ENCODE measurements around the gene SF1. TPM values are rescaled to one million over a fixed set of nuclear protein-coding genes. Genes with fewer than 3 reads are reported as not detected.

Gene SF1
- total RNA-seq, 2 experiments from 2014 or later, result 1,632 to 1,657 TPM

DNA sequence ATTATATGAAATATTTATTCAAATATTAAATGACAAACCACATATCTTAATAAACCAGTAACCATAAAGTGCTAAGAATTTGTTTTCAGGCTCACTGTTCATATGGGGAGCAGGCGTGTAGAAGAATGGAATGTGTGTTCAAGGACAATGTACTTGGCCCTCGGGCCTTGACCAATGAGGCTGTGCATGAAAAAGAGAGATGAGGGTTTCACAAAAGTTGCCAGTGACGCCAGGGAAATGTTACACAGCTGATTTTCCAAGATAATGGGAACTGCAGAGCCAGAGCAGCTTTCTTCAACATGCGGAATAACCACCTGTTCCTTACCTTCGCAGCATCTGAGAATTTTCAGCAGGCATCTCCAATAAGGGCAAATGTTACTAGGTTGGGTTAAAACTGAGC, 4.2 kb downstream of the SF1 start:
- CTCF ChIA-PET, result interaction anchor here (1.2 to 4.1 kb wide), 2 partner anchors 28 to 31 kb away, joined by 3 to 28 read pairs; partner anchors contain the start of gene RASGRP2
- Mint-ChIP-seq H3K4me3 (peak overlapping the region; percentile 95), H3K4me1 (ENCODE audit: low read depth) (peaks cover 87% of the 10 kb centered on the region), H3K27me3 (no peaks in the 10 kb centered on the region), H3K27ac (peak overlapping the region; percentile 92), H3K36me3 (ENCODE audit: low read depth) (peaks cover 92% of the 10 kb centered on the region), H3K9me3 (no peaks in the 10 kb centered on the region)
- TF ChIP-seq, protein P1, sequence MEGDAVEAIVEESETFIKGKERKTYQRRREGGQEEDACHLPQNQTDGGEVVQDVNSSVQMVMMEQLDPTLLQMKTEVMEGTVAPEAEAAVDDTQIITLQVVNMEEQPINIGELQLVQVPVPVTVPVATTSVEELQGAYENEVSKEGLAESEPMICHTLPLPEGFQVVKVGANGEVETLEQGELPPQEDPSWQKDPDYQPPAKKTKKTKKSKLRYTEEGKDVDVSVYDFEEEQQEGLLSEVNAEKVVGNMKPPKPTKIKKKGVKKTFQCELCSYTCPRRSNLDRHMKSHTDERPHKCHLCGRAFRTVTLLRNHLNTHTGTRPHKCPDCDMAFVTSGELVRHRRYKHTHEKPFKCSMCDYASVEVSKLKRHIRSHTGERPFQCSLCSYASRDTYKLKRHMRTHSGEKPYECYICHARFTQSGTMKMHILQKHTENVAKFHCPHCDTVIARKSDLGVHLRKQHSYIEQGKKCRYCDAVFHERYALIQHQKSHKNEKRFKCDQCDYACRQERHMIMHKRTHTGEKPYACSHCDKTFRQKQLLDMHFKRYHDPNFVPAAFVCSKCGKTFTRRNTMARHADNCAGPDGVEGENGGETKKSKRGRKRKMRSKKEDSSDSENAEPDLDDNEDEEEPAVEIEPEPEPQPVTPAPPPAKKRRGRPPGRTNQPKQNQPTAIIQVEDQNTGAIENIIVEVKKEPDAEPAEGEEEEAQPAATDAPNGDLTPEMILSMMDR (IDR thresholded peaks at IDR 0.05), result no peak
- no peak for DNase-seq
- H3K27me3 ChIP-seq (ENCODE audit: control insufficient read depth in 1 of 2, insufficient read depth in 2 of 2, low read length in 2 of 2), result no peaks in the 10 kb centered on the region
- no peak overlapping the region for H3K4me3 ChIP-seq (ENCODE audit: low read length)
- POLR2A ChIA-PET, result interaction anchor here (1.2 to 11.6 kb wide), 5 partner anchors 9 to 85 kb away, joined by 3 to 596 read pairs (median 9); partner anchors contain the start of genes MAP4K2, PYGM and RASGRP2
- no peak for ATAC-seq (ENCODE audit: poor library complexity)
- peaks cover 69% of the 10 kb centered on the region for H3K4me1 ChIP-seq (ENCODE audit: insufficient read depth, low read length)
- no peaks in the 10 kb centered on the region for H3K9me3 ChIP-seq (ENCODE audit: control insufficient read depth in 1 of 2, insufficient read depth in 1 of 2, low read length in 2 of 2)
- intact Hi-C loops (cut with DNase I, micrococcal nuclease), result loop anchor here in 1 of 2 experiments (10.0 kb wide), 1 partner anchor 91 kb away; no protein-coding TSS in a partner anchor
- H3K36me3 ChIP-seq (ENCODE audit: insufficient read depth, low read length), result peaks cover 82% of the 10 kb centered on the region
- no peak overlapping the region for H3K27ac ChIP-seq (ENCODE audit: low read depth in 1 of 2, low read length in 2 of 2)

GRCh38 chr11:64772303-64773018, 5.9 kb downstream of the SF1 start:
- H3K36me3 Mint-ChIP-seq (ENCODE audit: low read depth), result peaks cover 100% of the 10 kb centered on the region
- no peak overlapping the region for H3K4me3 ChIP-seq (ENCODE audit: low read length)
- CTCF ChIA-PET, result interaction anchor here (3.1 kb wide), 1 partner anchor 29 kb away, joined by 20 read pairs; the partner anchor contains the start of gene RASGRP2
- peak overlapping the region; percentile 74 for H3K4me3 Mint-ChIP-seq
- H3K27me3 Mint-ChIP-seq, result no peaks in the 10 kb centered on the region
- peaks cover 97% of the 10 kb centered on the region for H3K4me1 Mint-ChIP-seq (ENCODE audit: low read depth)
- TF ChIP-seq, protein P1 (IDR thresholded peaks at IDR 0.05), result no peak
- H3K4me1 ChIP-seq (ENCODE audit: insufficient read depth, low read length), result peaks cover 86% of the 10 kb centered on the region
- POLR2A ChIA-PET, result interaction anchor here (0.9 to 11.6 kb wide), 5 partner anchors 7 to 87 kb away, joined by 3 to 596 read pairs (median 8); partner anchors contain the start of genes PYGM and RASGRP2
- DNase-seq, result peak in 3 of 14 experiments; percentile 6 to 51 (median 45)
- no peaks in the 10 kb centered on the region for H3K27me3 ChIP-seq (ENCODE audit: control insufficient read depth in 1 of 2, insufficient read depth in 2 of 2, low read length in 2 of 2)
- no peak for ATAC-seq (ENCODE audit: poor library complexity)
- no peaks in the 10 kb centered on the region for H3K9me3 ChIP-seq (ENCODE audit: control insufficient read depth in 1 of 2, insufficient read depth in 1 of 2, low read length in 2 of 2)
- H3K27ac ChIP-seq (ENCODE audit: low read depth in 1 of 2, low read length in 2 of 2), result peak overlapping the region; percentile 5 to 43
- peak overlapping the region; percentile 92 for H3K27ac Mint-ChIP-seq
- intact Hi-C loops (cut with DNase I, micrococcal nuclease), result loop anchor here in 1 of 2 experiments (10.0 kb wide), 1 partner anchor 92 kb away; no protein-coding TSS in a partner anchor
- H3K36me3 ChIP-seq (ENCODE audit: insufficient read depth, low read length), result peaks cover 98% of the 10 kb centered on the region
- H3K9me3 Mint-ChIP-seq, result no peaks in the 10 kb centered on the region

- intact Hi-C loops (cut with DNase I, micrococcal nuclease), result loop anchor here in 1 of 2 experiments (10.0 kb wide), 1 partner anchor 93 kb away; no protein-coding TSS in a partner anchor
- H3K27me3 ChIP-seq (ENCODE audit: control insufficient read depth in 1 of 2, insufficient read depth in 2 of 2, low read length in 2 of 2), result no peaks in the 10 kb centered on the region
- H3K4me3 Mint-ChIP-seq, result peak overlapping the region; percentile 59
These were observed 6.5 kb downstream of the SF1 start for GRCh38 chr11:64771861-64772260.

More at GRCh38 chr11:64771861-64772260, 6.5 kb downstream of the SF1 start:
- Histone ChIP-seq H3K4me1 (ENCODE audit: insufficient read depth, low read length) (peaks cover 87% of the 10 kb centered on the region), H3K27ac (ENCODE audit: low read depth in 1 of 2, low read length in 2 of 2) (peak overlapping the region in 1 of 2 donors; percentile 43), H3K4me3 (ENCODE audit: low read length) (no peak overlapping the region), H3K36me3 (ENCODE audit: insufficient read depth, low read length) (peaks cover 98% of the 10 kb centered on the region), H3K9me3 (ENCODE audit: control insufficient read depth in 1 of 2, insufficient read depth in 1 of 2, low read length in 2 of 2) (no peaks in the 10 kb centered on the region)
- Mint-ChIP-seq H3K27ac (peak overlapping the region; percentile 92), H3K27me3 (no peaks in the 10 kb centered on the region), H3K36me3 (ENCODE audit: low read depth) (peaks cover 100% of the 10 kb centered on the region), H3K9me3 (no peaks in the 10 kb centered on the region), H3K4me1 (ENCODE audit: low read depth) (peaks cover 92% of the 10 kb centered on the region)
- DNase-seq, result no peak
- ChIA-PET POLR2A (interaction anchor here (0.9 to 11.6 kb wide), 5 partner anchors 7 to 88 kb away, joined by 3 to 596 read pairs (median 8); partner anchors contain the start of genes PYGM and RASGRP2), CTCF (interaction anchor here (1.7 to 3.1 kb wide), 2 partner anchors 28 to 83 kb away, joined by 4 to 20 read pairs; partner anchors contain the start of gene RASGRP2)
- TF ChIP-seq, protein P1 (IDR thresholded peaks at IDR 0.05), result no peak
- ATAC-seq (ENCODE audit: poor library complexity), result no peak

Measured in CD4-positive, alpha-beta T cell (primary cell).